Natural killer cell (primary cell): ENCODE results near the gene ACTR6. TPM values are rescaled to one million over a fixed set of nuclear protein-coding genes. Genes with fewer than 3 reads are reported as not detected.

Experiments
- ATAC-seq, 3 donors: fragments of 150-1000 bp in 2 of 3; fragments of 200-7000 bp in 1 of 3; cut with Tn5 transposase; 1 replicate in 1 of 3; 2 replicates in 2 of 3; pipeline ENCODE4 v1.10.0; 2021; ENCODE audit warnings: mild to moderate bottlenecking in 2 of 3, moderate library complexity in 2 of 3
- DNase-seq, 2 donors: peaks; one replicate each; pipeline versions ENCODE4 v3.0.0 to v3.0.0-alpha.2; 2013 to 2021; ENCODE audit warnings: mixed read lengths in 1 of 2
- H3K27ac ChIP-seq: one replicate; pipeline ENCODE4 v1.5.1; 2013; ENCODE audit warnings: mild to moderate bottlenecking, low read length
- H3K27me3 ChIP-seq: one replicate; pipeline ENCODE4 v1.6.1; 2013; ENCODE audit warnings: low read length; ENCODE audit not compliant: control insufficient read depth, insufficient read depth
- H3K36me3 ChIP-seq: one replicate; pipeline ENCODE4 v1.6.1; 2013; ENCODE audit warnings: low read length; ENCODE audit not compliant: control insufficient read depth, insufficient read depth
- H3K4me1 ChIP-seq: one replicate; pipeline ENCODE4 v1.6.1; 2013; ENCODE audit warnings: low read length; ENCODE audit not compliant: control insufficient read depth, insufficient read depth
- H3K4me3 ChIP-seq: one replicate; pipeline ENCODE4 v1.5.1; 2013; ENCODE audit warnings: low read length
- H3K9me3 ChIP-seq: one replicate; pipeline ENCODE4 v1.6.1; 2013; ENCODE audit warnings: low read length; ENCODE audit not compliant: control insufficient read depth, insufficient read depth
- H3K27ac Mint-ChIP-seq, 2 donors: one replicate each; pipeline ENCODE4 v1.8.0; 2022; ENCODE audit warnings: mild to moderate bottlenecking in 2 of 2, mixed read lengths in 2 of 2, moderate library complexity in 1 of 2
- H3K27me3 Mint-ChIP-seq, 2 donors: one replicate each; pipeline ENCODE4 v1.8.0; 2022; ENCODE audit warnings: low read depth in 2 of 2, mixed read lengths in 2 of 2
- H3K36me3 Mint-ChIP-seq: one replicate; pipeline ENCODE4 v1.8.0; 2022; ENCODE audit warnings: mixed read lengths
- H3K4me1 Mint-ChIP-seq, 2 donors: one replicate each; pipeline ENCODE4 v1.8.0; 2022; ENCODE audit warnings: mixed read lengths in 2 of 2
- H3K4me3 Mint-ChIP-seq: one replicate; pipeline ENCODE4 v1.8.0; 2022; ENCODE audit warnings: mild to moderate bottlenecking, moderate library complexity, mixed read lengths
- H3K9me3 Mint-ChIP-seq, 2 donors: one replicate each; pipeline ENCODE4 v1.8.0; 2022; ENCODE audit warnings: mixed read lengths in 2 of 2
- CTCF ChIP-seq: fragments of 200-600 bp; IDR thresholded peaks from one replicate; pipeline ENCODE4 v1.8.0; 2022; ENCODE audit warnings: antibody characterized with exemption
- WGBS: methylation state at CpG from one replicate; pipeline ENCODE4 v1.1.7; 2013; ENCODE audit warnings: missing lambda C conversion rate; ENCODE audit not compliant: insufficient coverage; 5-methylcytosine and 5-hydroxymethylcytosine counted together
- intact Hi-C: fragments of 100-400 bp; cut with micrococcal nuclease; formaldehyde crosslinking; loops from one replicate; pipeline ENCODE4 v1.14.2; 2022
- total RNA-seq, 4 donors: library from RNA; stranded (reverse); fragments of 120-200 nt in 1 of 4; gene quantifications; one replicate each; pipeline versions ENCODE4 v1.2.3 to v1.2.4, GENCODE V29; 2013 to 2022

The ACTR6 gene
- total RNA-seq, 3 donors from 2014 or later (not counting 1 experiment from before 2014, with no cell fraction given), result 20.4 to 27.5 (median 20.8) TPM

GRCh38 chr12:100154474-100155247 lies 46.0 kb upstream of the ACTR6 start:
- TF ChIP-seq CTCF, result peak; percentile 94
- 66% methylated on average over 15 of the region's 15 CpGs for WGBS
- Mint-ChIP-seq H3K9me3 (no peaks in the 10 kb centered on the region), H3K4me1 (peaks cover 5 to 10% of the 10 kb centered on the region in 2 donors), H3K4me3 (no peak overlapping the region), H3K36me3 (no peaks in the 10 kb centered on the region), H3K27me3 (no peaks in the 10 kb centered on the region), H3K27ac (no peak overlapping the region)
- ATAC-seq, result peak; percentile 71 to 90 (median 85)
- H3K4me1 ChIP-seq, result peaks cover 4% of the 10 kb centered on the region
- H3K4me3 ChIP-seq, result no peak overlapping the region
- peak; percentile 67 to 80 for DNase-seq
- H3K9me3 ChIP-seq, result no peaks in the 10 kb centered on the region
- no peak overlapping the region for H3K27ac ChIP-seq
- H3K36me3 ChIP-seq, result no peaks in the 10 kb centered on the region
- intact Hi-C loops, result no loop called here
- H3K27me3 ChIP-seq, result no peaks in the 10 kb centered on the region

- no peak overlapping the region for H3K27ac Mint-ChIP-seq
Observed at GRCh38 chr12:100156731-100157426, 43.7 kb upstream of the ACTR6 start.

GRCh38 chr12:100157427-100157821 lies 43.2 kb upstream of the ACTR6 start:
- no peaks in the 10 kb centered on the region for H3K36me3 Mint-ChIP-seq
- ATAC-seq (no peak), DNase-seq (no peak)
- H3K4me1 Mint-ChIP-seq, result peaks cover 5 to 10% of the 10 kb centered on the region in 2 donors
- no peak overlapping the region for H3K4me3 Mint-ChIP-seq
- H3K4me1 ChIP-seq, result peaks cover 4% of the 10 kb centered on the region
- H3K27me3 Mint-ChIP-seq, result no peaks in the 10 kb centered on the region
- H3K27me3 ChIP-seq, result no peaks in the 10 kb centered on the region
- no peak overlapping the region for H3K4me3 ChIP-seq
- H3K36me3 ChIP-seq, result no peaks in the 10 kb centered on the region
- no peak for TF ChIP-seq CTCF
- intact Hi-C loops, result no loop called here
- H3K9me3 Mint-ChIP-seq, result no peaks in the 10 kb centered on the region
- H3K27ac ChIP-seq, result no peak overlapping the region
- WGBS, result 93% methylated on average over 8 of the region's 8 CpGs
- H3K9me3 ChIP-seq, result no peaks in the 10 kb centered on the region
- no peak overlapping the region for H3K27ac Mint-ChIP-seq

More at GRCh38 chr12:100156731-100157426, 43.7 kb upstream of the ACTR6 start:
- Histone ChIP-seq H3K27me3 (no peaks in the 10 kb centered on the region), H3K36me3 (no peaks in the 10 kb centered on the region), H3K4me3 (no peak overlapping the region), H3K4me1 (peaks cover 4% of the 10 kb centered on the region), H3K27ac (no peak overlapping the region), H3K9me3 (no peaks in the 10 kb centered on the region)
- no peak for ATAC-seq
- intact Hi-C loops, result no loop called here
- Mint-ChIP-seq H3K36me3 (no peaks in the 10 kb centered on the region), H3K9me3 (no peaks in the 10 kb centered on the region), H3K4me3 (no peak overlapping the region), H3K27me3 (no peaks in the 10 kb centered on the region), H3K4me1 (peaks cover 5 to 10% of the 10 kb centered on the region in 2 donors)
- WGBS, result 86% methylated on average over 11 of the region's 11 CpGs
- TF ChIP-seq CTCF, result no peak
- DNase-seq, result no peak
